AG10803 (cell line): ENCODE data around the gene CD37.
A peak's percentile ranks its signal among the peaks of the same experiment; 100 is the strongest.
"Not testable (repeated sequence)": the region's sequence is repeated elsewhere in the genome, so short reads cannot be mapped to it uniquely, and the experiment has no call there.

Experiments
- DNase-seq: peaks from one replicate; pipeline ENCODE4 v3.0.0; 2010; ENCODE audit warnings: low read depth
- H3K4me3 ChIP-seq: 2 replicates; pipeline ENCODE4 v1.5.1; 2011; ENCODE audit warnings: mild to moderate bottlenecking, low read length, control low read depth
- TF ChIP-seq, protein P1 (sequence below): conservative IDR thresholded peaks from 2 replicates; pipeline ENCODE4 v1.5.1; 2011; ENCODE audit warnings: mild to moderate bottlenecking, low read length, control low read depth, inconsistent platforms

Gene CD37

DNA sequence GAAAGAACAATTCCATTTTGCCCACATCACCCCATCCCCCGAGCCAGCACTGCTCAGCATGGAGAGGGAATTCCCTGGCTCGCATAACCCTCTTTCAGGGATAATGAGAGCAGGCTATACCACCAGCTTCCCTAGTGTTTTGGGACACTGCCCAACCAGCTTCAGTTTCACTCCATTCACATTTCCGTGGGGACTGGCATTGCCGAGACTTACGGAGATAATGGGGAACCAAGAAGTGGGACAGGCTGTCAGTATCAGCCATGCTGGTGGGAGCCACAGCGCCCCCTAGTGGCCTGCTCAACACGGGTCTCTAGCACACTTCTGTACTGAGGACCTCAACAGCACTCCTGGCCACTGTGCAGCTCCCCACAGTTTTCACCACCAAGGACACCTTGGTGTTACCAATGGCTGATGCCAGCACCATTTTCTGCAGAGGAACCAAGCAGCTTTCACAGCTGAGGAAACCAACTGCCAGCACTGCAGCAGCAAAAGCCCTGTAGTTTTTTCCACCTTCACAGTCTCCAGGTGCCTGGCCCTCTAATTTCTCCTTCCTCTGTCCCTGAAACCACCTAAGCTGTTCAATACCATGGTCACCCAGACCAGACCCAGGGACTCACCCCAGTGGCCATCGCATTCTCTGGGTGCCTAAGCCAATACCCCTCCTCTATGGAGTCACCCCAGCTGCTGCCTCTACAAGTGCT is 33.9 kb upstream of the CD37 start:
- H3K4me3 ChIP-seq = no peak overlapping the region
- TF ChIP-seq, protein P1, sequence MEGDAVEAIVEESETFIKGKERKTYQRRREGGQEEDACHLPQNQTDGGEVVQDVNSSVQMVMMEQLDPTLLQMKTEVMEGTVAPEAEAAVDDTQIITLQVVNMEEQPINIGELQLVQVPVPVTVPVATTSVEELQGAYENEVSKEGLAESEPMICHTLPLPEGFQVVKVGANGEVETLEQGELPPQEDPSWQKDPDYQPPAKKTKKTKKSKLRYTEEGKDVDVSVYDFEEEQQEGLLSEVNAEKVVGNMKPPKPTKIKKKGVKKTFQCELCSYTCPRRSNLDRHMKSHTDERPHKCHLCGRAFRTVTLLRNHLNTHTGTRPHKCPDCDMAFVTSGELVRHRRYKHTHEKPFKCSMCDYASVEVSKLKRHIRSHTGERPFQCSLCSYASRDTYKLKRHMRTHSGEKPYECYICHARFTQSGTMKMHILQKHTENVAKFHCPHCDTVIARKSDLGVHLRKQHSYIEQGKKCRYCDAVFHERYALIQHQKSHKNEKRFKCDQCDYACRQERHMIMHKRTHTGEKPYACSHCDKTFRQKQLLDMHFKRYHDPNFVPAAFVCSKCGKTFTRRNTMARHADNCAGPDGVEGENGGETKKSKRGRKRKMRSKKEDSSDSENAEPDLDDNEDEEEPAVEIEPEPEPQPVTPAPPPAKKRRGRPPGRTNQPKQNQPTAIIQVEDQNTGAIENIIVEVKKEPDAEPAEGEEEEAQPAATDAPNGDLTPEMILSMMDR = peak; percentile 80

GRCh38 chr19:49301866-49302252 is 33.3 kb upstream of the CD37 start:
- TF ChIP-seq, protein P1 = no peak
- no peak for DNase-seq
- H3K4me3 ChIP-seq = no peak overlapping the region

More for the DNA sequence above, 33.9 kb upstream of the CD37 start:
- peak; percentile 39 for DNase-seq

GRCh38 chr19:49306734-49307133 is 28.5 kb upstream of the CD37 start:
- H3K4me3 ChIP-seq, DNase-seq: not testable (repeated sequence)

GRCh38 chr19:49309087-49309486 is 26.1 kb upstream of the CD37 start:
- DNase-seq = no peak
- TF ChIP-seq, protein P1 = no peak
- no peak overlapping the region for H3K4me3 ChIP-seq

DNA sequence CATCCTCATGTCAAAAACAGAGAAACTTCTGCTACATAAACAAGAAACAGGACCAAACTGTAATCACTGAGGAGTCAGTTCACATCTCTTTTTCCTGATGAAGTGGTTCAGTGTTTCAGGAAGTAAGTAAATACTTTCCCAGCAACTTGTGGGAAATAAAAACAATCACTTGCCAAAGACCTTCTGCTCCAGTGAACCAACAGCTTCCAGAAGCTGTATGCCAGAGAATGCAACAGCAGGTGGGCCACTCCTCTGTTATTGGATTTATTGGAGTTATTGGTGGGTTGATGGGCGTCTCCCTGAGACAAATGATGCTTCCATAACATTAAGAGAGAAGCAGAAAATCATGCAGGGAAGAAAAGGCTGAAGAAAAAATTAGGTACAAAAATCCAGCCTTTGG is 20.1 kb upstream of the CD37 start:
- no peak overlapping the region for H3K4me3 ChIP-seq
- TF ChIP-seq, protein P1 = no peak

DNA sequence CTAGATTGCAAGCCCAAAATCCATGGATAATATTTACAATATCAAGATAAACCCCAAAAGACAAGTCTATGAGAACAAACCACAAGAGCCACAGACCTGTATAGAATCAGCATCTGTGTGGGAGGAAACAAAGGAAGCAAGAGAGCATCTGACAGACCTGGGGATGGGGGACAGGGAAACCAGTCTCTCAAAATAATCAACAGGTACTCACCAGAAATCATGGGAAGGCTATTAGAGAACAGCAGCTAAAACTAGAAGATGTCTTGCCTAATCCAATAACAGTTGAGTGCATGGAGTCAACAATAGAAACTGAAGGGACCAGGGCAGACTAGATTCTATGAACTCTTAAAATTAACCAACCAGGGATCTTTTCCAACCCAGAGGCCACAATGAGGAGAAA is 18.9 kb upstream of the CD37 start:
- TF ChIP-seq, protein P1 = no peak
- no peak for DNase-seq
- no peak overlapping the region for H3K4me3 ChIP-seq

More for the DNA sequence above, 20.1 kb upstream of the CD37 start:
- no peak for DNase-seq

GRCh38 chr19:49318296-49318695 is 16.9 kb upstream of the CD37 start:
- no peak overlapping the region for H3K4me3 ChIP-seq
- DNase-seq = no peak
- TF ChIP-seq, protein P1 = no peak
